ENCODE results near the gene TMEM187. TPM values are rescaled to one million over a fixed set of nuclear protein-coding genes. Genes with fewer than 3 reads are reported as not detected.

TMEM187 gene
- total and polyA plus RNA-seq, 4 donors = 1.8 to 11.4 (median 5.9) TPM

DNA sequence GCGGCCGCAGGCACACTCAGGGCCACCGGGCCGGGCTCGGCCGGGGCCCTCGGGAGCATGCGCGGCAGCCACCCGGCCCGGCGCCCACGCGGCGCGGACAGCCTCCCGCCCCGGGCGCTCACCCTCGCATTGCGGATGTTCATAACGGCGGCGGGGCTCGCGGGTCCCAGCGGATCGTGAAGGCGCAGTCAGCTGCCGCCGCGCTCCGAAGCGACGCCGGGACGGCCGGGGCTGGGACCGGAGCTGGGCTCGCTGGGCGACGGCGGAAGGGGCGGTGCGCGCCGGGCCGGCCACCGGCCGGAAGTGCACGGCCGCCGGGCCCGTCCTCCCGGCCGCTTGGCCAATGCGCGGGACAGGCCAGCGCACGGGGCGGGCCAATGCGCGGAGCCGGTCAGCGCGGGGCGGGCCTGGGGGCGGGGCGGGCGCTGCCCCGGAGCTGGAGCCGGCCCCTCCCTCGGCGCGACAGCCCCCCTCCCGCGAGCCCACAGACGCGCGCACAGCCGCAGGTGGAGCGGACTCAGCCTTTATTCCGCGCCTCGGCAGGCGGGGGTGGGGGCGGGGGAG, 37.7 kb upstream of the TMEM187 start, which contains the start of gene NAA10:
Gene NAA10, minus strand, starts transcription at position 276 of the 564 bp plus-strand sequence. Its CDS starts 133 bp downstream, at position 143.
- ATAC-seq (ENCODE audit: insufficient read depth, low FRiP score) = peak; percentile 92
- peak; percentile 68 to 84 (median 79) for DNase-seq
- peaks cover 0 to 3% (median 0%) of the 10 kb centered on the region in 4 donors for H3K9me3 ChIP-seq (ENCODE audit: control insufficient read depth in 4 of 4, insufficient read depth in 3 of 4, low read length in 3 of 4)
- peak within 1 kb of the TSS; percentile 72 for H3K4me3 ChIP-seq
- TF ChIP-seq, protein P1, sequence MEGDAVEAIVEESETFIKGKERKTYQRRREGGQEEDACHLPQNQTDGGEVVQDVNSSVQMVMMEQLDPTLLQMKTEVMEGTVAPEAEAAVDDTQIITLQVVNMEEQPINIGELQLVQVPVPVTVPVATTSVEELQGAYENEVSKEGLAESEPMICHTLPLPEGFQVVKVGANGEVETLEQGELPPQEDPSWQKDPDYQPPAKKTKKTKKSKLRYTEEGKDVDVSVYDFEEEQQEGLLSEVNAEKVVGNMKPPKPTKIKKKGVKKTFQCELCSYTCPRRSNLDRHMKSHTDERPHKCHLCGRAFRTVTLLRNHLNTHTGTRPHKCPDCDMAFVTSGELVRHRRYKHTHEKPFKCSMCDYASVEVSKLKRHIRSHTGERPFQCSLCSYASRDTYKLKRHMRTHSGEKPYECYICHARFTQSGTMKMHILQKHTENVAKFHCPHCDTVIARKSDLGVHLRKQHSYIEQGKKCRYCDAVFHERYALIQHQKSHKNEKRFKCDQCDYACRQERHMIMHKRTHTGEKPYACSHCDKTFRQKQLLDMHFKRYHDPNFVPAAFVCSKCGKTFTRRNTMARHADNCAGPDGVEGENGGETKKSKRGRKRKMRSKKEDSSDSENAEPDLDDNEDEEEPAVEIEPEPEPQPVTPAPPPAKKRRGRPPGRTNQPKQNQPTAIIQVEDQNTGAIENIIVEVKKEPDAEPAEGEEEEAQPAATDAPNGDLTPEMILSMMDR (IDR thresholded peaks at IDR 0.05; ENCODE audit: control extremely low read depth, extremely low read depth) = no peak
- 1 to 10% methylated on average over 15 to 86 of the region's 87 CpGs for WGBS, 2 donors
- peak within 1 kb of the TSS; percentile 42 to 66 for H3K27ac ChIP-seq (ENCODE audit: low read depth in 1 of 2, low read length in 1 of 2)
- H3K9ac ChIP-seq (ENCODE audit: insufficient read depth in 1 of 2, low read length in 2 of 2) = no peak within 1 kb of the TSS
- H3K27me3 ChIP-seq (ENCODE audit: control insufficient read depth in 3 of 3, insufficient read depth in 3 of 3, low read length in 2 of 3) = no peaks in the 10 kb centered on the region
- H3K36me3 ChIP-seq (ENCODE audit: control insufficient read depth in 4 of 4, insufficient read depth in 4 of 4, low read length in 4 of 4) = peaks cover 0 to 11% (median 4%) of the 10 kb centered on the region in 4 donors
- H3K4me1 ChIP-seq (ENCODE audit: control insufficient read depth in 5 of 5, insufficient read depth in 5 of 5, low read length in 5 of 5) = peaks cover 0 to 8% (median 0%) of the 10 kb centered on the region in 5 donors

DNA sequence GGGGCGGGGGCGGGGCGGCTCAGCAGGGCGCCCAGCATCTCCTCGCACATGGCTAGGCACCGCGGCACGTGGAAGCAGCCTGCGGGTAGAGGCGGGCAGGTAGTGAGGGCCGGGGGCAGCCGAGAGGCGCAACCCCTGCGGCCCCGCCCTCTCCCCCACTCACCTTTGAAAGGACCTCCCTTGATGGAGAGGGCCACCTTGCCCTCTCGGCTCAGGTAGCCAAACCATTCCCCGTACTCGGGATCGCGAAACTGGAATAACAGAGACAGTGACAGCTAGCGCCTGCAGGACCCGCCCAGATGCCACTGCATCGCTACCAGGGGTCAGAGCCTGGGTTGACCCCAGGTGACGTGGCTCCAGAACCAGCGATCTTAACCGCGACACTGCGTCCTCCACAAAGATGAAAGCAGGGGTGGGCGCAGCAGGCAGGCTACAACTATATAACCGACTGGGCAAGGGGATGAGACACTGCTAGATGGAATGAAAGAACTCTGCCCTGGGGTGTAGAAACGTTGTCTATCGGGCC, 37.2 kb upstream of the TMEM187 start:
- Histone ChIP-seq H3K9me3 (ENCODE audit: control insufficient read depth in 4 of 4, insufficient read depth in 3 of 4, low read length in 3 of 4) (peaks cover 0 to 3% (median 0%) of the 10 kb centered on the region in 4 donors), H3K4me3 (no peak overlapping the region), H3K27ac (ENCODE audit: low read depth in 1 of 2, low read length in 1 of 2) (no peak overlapping the region), H3K27me3 (ENCODE audit: control insufficient read depth in 3 of 3, insufficient read depth in 3 of 3, low read length in 2 of 3) (no peaks in the 10 kb centered on the region), H3K4me1 (ENCODE audit: control insufficient read depth in 5 of 5, insufficient read depth in 5 of 5, low read length in 5 of 5) (peaks cover 0 to 8% (median 0%) of the 10 kb centered on the region in 5 donors), H3K36me3 (ENCODE audit: control insufficient read depth in 4 of 4, insufficient read depth in 4 of 4, low read length in 4 of 4) (peaks cover 0 to 16% (median 4%) of the 10 kb centered on the region in 4 donors), H3K9ac (ENCODE audit: insufficient read depth in 1 of 2, low read length in 2 of 2) (no peak overlapping the region)
- no peak for ATAC-seq (ENCODE audit: insufficient read depth, low FRiP score)
- DNase-seq = no peak
- TF ChIP-seq, protein P1 (IDR thresholded peaks at IDR 0.05; ENCODE audit: control extremely low read depth, extremely low read depth) = no peak
- WGBS, 2 donors = 22 to 26% methylated on average over 17 to 32 of the region's 32 CpGs

DNA sequence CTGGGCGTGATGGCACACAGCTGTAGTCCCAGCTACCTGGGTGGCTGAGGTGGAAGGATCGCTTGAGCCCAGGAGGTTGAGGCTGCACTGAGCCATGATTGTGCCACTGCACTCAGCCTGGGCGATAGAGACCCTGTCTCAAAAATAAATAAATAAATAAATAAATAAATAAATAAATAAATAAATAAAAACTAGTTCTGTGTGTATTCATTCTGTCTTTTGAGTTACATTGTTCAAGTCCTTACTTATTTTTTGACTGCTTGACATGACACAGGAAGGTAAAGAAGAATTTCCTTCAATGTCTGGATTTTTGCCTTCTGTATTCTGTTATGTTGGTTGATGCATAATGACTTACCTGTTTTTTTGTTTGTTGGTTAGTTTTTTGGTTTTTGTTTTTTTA, 35.5 kb upstream of the TMEM187 start:
- Histone ChIP-seq H3K4me3 (no peak overlapping the region), H3K9ac (ENCODE audit: insufficient read depth in 1 of 2, low read length in 2 of 2) (no peak overlapping the region), H3K36me3 (ENCODE audit: control insufficient read depth in 4 of 4, insufficient read depth in 4 of 4, low read length in 4 of 4) (peaks cover 0 to 8% (median 0%) of the 10 kb centered on the region in 4 donors), H3K27me3 (ENCODE audit: control insufficient read depth in 3 of 3, insufficient read depth in 3 of 3, low read length in 2 of 3) (no peaks in the 10 kb centered on the region), H3K27ac (ENCODE audit: low read depth in 1 of 2, low read length in 1 of 2) (no peak overlapping the region), H3K4me1 (ENCODE audit: control insufficient read depth in 5 of 5, insufficient read depth in 5 of 5, low read length in 5 of 5) (peaks cover 0 to 8% (median 0%) of the 10 kb centered on the region in 5 donors), H3K9me3 (ENCODE audit: control insufficient read depth in 4 of 4, insufficient read depth in 3 of 4, low read length in 3 of 4) (peaks cover 0 to 3% (median 0%) of the 10 kb centered on the region in 4 donors)
- no peak for ATAC-seq (ENCODE audit: insufficient read depth, low FRiP score)
- no peak for DNase-seq
- TF ChIP-seq, protein P1 (IDR thresholded peaks at IDR 0.05; ENCODE audit: control extremely low read depth, extremely low read depth) = no peak
- WGBS, 2 donors = 90% methylated on average over 2 to 3 of the region's 3 CpGs

Measured in lung (tissue), 12 donors.